Stimulated activated CD8-positive, alpha-beta memory T cell treated with anti-CD3 and anti-CD28 coated beads, Interleukin-15, amount 100 ng/mL, for 4 hours (primary cell): ENCODE measurements around the gene SHROOM3.

Experiments used
- DNase-seq, 2 donors: peaks; one replicate each; pipeline ENCODE4 v3.0.0-alpha.2; 2020; ENCODE audit warnings: low read depth in 2 of 2

The SHROOM3 gene

DNA sequence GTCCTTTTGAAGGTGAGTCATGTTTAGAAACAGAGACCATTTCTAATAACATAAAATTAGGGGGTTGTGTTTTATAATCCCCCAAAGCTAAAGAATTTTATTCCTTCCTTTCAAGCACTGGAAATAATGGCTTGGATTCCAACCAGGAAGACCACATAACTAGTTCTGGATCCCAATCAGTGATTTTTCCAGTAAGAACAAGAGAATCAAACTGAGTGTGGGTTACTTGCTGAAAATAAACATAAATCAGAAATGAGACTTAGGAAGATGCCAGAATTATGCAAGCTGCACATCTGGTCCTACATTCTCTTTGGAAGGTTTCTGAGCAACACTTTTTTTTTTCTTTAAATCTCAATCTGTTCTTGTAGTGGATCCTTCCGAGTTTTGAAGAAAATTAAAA is 386.6 kb downstream of the SHROOM3 start:
- DNase-seq = no peak

DNA sequence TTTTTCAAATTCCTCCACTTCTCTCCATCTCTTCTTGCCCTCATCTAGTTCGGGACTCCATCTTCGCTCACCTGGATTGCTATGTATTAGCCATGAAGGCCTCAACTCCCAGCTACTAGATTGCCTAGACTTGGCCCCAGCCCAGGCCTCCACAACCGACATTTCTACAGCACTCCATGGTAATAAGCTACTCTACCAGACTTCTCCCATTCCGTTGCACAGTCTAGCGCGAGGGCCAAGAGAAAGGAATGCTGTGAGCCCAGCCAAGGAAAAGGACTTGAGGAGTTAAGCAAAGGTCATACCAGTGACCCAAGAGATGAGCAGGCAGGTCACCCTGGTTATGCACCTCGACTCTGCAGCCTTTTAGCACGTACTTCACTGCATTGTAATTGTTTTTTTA is 387.3 kb downstream of the SHROOM3 start:
- no peak for DNase-seq

DNA sequence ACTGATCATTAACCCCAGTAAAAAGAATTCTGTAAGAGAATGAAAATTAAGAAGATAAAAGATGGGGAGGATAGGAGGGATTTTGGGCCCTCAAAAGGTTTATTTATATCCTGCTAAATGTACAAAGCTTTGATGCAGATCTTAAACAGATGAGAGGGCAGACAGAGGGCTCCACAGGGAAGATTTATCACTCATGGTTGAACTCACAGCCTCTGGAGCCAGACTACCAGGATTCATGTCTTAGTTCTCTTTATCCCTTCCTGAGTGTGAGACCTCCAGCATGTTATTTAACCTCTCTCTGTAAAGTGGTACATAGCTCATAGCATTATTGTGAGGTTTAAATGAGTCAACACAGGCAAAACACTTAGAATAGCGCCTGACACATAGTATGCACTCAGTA is 388.5 kb downstream of the SHROOM3 start:
- no peak for DNase-seq

DNA sequence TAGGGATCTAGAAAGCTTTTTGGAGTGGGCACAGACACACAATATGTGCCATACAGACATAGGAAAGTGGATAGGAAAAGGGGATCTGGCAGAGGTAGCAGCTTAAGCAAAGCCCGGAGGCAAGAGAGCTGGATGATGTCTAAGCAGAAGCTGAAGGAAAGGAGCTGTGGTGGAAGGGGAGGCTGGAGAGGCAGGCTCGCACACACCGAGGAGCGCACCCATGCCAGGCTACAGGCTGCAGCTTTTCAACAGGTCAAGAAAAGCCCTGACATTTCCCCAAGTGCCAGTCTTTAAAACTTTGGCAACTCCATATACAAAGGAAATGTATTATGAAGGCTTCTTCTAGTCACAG is 395.6 kb downstream of the SHROOM3 start:
- DNase-seq = no peak

DNA sequence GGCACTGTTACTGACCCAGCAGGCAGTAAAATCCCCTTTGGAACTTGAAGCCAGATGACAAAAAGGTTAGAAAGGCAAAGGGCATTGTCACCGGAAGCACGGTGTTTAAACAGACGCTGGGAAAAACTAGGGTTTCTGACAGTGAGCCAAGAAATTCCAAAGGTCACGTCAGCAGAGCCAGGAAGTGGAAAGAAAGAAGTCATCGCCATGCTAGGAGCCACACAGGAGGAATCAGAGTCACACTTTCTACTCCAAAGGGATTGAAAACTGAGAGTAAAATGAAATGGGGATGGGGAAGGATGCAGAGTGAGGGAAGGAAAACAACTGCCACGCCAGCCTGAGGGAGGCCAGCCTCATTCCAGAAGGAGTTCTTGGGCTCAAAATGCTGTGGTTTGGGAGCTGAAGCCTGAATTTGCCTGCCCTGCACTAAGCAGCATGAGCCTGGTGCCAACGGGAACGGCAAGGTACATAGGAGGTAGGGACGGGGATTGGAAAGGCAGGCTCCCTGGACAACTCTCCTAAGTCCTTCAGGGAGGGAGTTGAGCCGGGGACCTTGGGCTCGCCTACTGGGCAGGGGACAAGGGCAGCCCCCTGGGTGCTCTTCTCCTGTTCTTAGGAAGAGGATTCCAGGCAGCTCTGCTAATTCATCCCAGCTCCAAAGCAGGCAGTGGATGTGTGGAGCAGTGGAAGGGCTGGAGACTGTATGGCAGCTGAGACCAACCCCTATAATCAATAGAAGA is 396.1 kb downstream of the SHROOM3 start:
- no peak for DNase-seq

- no peak for DNase-seq
Observed at GRCh38 chr4:76831711-76832373, 396.8 kb downstream of the SHROOM3 start.
